GM19025 (cell line): ENCODE measurements around the gene GAB2.
"Not testable (repeated sequence)": the region's sequence is repeated elsewhere in the genome, so short reads cannot be mapped to it uniquely, and the experiment has no call there.

Experiments
- ATAC-seq: cut with Tn5 transposase; IDR thresholded peaks from one replicate; pipeline ENCODE4 v1.9.1; 2021; ENCODE audit warnings: mild to moderate bottlenecking, low read depth, moderate library complexity; ENCODE audit not compliant: unreplicated experiment

The GAB2 gene

DNA sequence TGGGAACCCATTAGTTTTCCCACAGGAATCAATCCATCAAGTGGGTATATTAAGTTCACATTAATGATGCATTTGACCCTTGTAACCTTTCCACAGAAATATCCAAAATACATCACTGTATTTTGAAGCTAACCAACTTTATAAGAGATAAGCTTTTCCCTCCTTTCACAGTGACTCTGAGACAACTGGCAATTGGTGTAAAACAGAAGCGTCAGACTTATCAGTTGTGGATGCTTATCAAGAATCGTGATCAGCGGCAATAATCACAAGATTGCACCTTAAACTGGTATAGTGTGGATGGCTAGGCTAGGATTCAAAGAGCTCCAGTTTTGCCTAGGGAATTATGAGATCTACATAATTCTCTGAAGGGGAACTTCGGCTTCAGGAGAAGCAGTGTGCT lies 155.8 kb downstream of the GAB2 start:
- no peak for ATAC-seq

DNA sequence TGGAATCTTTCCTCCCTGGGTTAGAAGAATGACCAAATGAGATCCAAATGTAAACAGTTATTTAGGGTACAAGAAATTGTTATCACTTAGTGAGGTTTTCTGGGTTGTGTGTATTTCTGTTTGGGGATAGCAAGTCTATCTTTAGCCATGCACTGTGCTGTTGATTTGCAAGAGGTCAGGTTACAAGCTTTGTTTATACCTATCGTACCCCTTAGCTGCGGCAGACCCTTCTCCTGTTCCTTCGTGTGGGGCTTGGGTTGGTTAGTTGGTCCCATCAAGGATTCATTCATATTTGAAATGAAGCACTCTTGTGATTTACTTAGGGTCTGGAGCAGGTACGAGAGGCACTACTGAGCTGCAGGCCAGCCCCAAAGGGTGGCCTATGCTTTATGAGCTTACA lies 156.3 kb downstream of the GAB2 start:
- no peak for ATAC-seq

DNA sequence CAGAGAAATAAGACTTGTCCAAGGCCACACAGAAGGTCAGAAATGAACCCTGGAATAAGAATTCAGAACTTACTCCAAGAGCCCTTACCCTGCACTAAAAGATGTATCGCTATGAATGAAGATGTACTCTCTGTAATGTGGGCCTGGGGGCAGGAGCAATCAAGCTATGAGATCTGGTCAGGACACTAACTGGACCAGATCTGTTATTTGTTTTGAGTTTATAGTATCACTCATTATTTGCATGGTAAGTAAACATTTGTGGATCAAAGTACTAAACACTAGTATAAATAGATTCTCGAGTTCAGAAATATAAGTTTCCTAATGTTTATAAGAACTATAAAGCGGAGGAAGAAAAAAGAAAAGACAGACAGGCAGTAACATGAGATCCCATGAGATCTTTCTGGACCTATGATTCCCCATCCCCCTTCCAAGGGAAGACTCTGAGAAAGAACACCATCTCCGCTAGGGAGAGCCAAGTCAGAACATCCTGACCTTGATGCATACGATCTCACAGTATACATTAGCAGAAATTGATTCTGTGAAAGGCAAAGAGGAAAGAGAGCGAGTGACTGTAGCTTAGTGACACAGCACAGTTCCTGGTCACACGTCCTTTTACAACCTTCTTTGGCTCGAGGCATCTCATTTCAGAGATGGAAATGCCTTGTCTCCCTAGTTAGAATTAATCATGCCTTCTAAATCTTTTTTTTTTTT lies 157.7 kb downstream of the GAB2 start:
- no peak for ATAC-seq

DNA sequence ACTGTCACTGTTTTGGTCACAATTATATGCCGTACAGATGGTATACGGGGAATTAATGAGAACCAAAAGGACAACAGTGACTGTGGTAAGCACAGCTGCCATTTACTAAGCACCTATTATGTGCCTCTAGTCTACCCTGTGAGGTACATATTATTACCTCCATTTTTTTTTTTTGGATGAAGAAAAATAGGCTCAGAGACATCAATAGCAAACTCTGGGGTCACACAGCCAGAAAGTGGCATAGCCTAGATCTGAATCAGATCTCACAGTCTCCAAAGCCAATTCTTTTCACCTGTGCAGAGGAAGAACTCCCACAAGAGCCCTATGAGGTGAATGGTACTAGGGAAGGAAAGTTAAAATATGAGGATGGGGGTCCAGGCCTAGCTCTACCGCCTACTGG lies 160.0 kb downstream of the GAB2 start:
- ATAC-seq: no peak

DNA sequence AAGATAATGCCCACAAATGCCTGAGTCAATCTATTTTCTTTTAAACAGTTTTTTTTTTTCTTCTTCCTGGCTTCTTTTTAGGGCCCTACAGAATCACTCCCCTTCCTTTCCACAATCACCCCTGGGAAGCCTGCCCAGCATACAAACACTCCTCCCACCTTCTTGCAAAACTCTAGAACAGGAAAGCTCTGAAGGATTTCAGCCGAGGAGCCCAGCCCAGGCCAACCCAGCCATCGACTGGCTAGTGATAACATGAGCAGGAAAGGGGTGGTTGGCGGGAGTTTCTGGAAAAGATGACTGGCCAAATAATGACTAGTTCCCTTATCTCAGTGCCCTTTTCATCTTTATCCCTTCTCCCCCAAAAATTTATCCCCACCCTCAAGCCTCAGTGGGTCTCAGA lies 160.7 kb downstream of the GAB2 start:
- ATAC-seq: no peak

DNA sequence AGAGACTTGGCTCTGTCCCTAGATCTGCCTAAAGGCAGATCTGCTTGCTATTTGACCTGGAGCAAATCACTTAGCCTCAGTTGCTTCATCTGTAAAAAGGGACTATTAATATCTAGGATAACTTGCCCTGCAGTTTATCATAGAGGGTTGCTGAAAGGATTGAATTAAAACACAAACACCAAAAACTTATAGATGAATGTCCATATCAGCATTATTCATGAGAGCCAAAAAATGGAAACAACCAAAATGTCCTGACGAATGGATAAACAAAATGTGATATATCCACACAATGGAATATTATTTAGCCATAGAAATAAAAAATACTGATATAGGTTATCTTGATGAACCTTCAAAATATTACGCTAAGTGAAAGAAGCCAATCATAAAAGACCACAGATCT lies 161.7 kb downstream of the GAB2 start:
- no peak for ATAC-seq

DNA sequence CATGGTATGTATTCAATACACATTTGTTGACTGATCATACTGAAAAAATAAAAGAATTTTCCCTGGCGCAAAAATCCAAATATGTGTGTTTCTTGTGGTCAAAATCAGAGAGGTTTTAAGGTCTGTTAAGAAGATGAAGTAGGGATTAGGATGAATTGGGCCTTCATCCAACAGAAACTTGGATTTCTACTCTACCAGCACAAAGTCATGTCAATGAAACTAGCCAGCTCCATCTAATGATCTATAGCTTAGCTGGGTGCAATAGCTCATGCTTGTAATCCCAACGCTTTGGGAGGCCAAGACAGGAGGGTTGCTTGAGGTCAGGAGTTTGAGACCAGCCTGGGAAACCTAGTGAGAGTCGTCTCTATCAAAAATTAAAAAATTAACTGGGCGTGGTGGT lies 163.4 kb downstream of the GAB2 start:
- ATAC-seq: no peak

DNA sequence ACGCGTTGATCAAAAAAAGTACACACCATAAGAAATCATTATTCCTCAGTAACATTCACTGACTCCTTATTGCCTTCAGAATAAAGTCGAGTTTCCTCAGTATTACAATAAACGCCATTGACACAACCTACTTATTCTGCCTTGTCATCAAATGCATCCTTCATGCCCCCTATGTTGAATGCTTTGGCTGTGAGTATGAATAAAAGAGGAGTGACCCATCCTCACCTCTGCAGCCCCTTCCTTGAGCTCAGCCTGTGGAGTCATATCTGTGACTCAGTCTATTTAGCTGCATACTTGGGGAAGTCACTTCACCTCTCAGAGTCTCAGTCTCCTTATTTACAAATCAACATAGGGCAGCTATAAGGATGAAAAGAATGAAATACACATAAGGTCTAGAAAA lies 163.8 kb downstream of the GAB2 start:
- no peak for ATAC-seq

DNA sequence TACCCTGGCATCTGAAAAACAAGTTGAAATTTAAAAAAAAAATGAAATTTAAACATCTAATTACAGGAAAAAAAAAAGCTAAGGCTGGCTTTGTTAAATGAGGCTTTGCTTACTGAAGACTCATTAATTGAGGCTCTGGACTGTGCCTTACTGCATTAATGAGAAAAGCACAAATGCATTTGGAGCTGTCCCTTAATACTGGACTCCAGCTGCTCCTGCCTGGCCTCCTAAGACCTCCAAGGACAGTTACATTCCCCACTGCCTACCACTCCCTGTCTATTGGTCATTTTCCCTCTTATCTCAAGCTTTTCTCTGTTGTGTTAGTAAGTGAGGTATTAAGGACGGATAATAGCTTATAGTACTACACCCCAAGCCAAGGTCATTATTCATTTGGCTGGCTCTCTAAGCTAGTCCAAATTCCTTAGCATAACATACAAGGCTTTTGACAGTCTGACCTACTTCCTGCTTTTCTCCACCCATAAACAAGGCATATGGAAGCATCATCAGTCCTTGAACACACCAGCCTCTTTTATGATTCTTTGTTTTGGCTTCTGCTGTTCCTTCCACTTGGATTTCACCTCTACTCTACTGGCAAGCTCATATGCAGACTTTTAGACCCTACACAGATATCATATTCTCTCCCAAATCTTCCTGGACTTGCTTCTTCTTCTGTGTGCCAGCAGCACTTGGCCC lies 166.4 kb downstream of the GAB2 start:
- no peak for ATAC-seq

DNA sequence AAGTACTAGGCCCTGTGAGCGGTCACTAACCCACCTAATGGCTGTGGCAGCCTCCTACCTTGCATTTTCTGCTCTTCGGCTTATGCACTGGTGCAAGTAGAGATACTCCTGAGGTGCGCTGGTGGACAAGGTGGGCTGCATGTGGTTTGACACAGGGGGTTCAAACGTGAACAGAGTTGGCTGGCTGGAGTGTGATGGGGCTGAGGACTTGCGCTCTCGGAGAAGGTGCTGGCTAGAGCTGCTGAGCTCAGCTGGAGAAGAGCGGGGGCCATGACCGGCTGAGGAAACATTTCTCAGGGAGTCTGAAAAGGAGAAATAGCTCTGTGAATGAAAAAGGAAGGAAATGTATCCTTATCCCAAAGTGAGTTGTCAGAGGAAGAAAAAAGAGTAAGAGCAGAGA lies 167.5 kb downstream of the GAB2 start:
- ATAC-seq: no peak

DNA sequence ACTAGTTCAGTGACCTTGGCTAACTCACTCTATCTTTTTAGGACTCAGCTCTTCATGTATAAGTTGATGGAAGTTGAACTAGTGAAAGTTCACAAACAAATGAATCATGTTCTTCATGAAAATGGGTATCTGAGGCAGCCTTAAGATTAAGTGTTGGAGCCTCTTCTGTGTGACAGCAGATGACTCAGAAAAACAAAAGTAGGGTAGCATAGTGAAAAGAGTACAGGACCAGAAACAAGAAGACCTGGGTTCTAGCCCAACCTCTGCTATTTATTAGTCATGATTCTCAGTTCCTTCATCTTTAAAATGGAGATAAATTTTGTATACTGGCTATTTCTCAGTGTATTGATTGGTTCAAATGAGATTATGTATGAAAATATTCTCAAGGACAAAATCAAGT lies 168.7 kb downstream of the GAB2 start:
- ATAC-seq: no peak

DNA sequence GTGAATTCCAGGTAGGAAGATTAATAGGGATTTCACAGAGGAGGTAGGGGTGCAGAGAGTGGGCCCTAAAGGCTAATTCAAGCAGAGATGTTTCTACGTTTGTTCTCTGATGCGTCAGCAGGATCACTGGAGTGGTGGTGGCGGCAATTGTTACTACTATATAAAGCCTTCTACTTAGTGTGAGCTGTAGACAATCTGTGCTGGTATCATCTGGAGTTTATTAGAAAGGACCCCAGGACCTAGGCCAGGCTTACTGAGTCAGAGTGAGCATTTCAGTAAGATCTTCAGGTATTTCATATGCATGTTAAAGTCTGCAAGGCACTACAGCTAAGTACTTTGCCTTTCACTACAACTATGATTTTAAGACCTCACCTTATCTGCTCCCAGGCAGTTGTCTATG lies 169.4 kb downstream of the GAB2 start:
- no peak for ATAC-seq

DNA sequence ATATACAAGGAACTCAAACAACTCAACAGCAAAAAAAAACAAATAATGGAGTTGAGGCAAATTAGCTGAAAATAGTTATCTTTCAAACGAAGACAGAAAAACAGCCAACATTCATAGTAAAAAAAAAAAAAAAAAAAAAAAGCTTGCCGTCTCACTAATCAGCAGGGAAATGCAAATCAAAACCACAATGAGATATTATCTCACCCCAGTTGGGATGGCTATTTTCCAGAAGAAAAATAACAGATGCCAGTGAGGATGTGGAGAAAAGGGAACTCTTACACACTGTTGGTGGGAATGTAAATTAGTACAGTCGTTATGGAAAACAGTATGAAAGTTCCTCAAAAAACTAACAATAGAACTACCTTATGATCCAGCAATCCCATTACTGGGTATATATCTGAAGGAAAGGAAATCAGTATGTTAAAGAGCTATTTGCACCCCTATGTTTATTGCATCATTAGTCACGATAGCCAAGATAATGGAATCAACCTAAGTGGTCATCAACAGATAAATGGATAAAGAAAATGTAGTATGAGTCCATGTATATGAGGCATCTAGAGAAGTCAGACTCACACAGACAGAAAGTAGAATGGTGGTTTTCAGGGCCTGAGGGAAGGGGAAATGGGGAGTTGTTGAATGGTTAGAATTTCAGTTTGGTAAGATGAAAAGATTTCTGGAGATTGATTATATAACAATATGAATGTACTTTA lies 172.9 kb downstream of the GAB2 start:
- ATAC-seq: no peak

DNA sequence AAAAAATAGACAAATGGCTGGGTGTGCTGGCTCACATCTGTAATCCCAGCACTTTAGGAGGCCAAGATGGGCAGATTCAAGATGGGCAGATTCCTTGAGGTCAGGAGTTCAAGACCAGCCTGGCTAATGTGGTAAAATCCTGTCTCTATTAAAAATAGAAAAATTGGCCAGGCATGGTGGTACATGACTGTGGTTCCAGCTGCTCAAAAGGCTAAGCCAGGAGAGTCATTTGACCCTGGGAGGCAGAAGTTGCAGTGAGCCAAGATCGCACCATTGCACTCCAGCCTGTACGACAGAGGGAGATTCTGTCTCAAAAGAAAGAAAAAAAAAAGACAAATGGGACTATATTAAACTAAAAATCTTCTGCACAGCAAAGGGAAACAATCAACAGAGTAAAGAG lies 173.5 kb downstream of the GAB2 start:
- no peak for ATAC-seq

DNA sequence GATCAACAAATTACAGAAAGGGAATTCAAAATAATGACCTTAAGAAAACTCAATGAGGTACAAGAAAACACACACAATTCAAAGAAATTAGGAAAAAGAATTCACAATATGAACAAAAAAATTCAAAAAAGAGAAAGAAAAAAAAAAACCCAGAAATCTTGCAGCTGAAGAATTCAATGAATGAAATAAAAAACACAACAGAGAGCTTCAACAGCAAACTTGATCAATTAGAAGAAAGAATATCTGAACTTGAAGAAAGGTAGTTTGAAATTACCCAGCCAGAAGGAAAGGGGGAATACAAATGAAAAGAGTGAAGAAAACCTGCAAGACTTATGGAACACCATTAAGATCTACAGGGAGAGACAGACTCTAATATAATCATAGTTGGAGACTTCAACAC lies 176.1 kb downstream of the GAB2 start:
- no peak for ATAC-seq

DNA sequence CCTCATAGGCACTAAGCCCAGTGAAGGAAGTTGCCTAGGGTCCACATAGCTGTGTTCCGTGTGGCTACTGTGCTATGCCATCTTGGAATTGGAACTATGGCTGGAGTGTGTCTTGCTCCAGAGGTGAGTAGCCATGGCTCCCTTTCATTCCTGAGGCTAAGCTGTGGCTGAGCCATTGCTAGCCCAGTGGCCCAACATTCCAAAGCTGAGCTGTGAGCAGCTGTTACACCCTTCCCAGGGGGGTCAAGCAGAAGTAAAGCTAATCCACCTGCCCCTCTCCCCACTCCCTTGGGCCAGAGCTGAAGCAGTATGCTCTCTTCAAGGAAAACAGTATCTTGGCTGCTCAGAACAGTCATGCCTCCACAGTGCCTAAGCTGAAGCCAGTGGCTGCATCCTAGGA lies 177.8 kb downstream of the GAB2 start:
- ATAC-seq: no peak

DNA sequence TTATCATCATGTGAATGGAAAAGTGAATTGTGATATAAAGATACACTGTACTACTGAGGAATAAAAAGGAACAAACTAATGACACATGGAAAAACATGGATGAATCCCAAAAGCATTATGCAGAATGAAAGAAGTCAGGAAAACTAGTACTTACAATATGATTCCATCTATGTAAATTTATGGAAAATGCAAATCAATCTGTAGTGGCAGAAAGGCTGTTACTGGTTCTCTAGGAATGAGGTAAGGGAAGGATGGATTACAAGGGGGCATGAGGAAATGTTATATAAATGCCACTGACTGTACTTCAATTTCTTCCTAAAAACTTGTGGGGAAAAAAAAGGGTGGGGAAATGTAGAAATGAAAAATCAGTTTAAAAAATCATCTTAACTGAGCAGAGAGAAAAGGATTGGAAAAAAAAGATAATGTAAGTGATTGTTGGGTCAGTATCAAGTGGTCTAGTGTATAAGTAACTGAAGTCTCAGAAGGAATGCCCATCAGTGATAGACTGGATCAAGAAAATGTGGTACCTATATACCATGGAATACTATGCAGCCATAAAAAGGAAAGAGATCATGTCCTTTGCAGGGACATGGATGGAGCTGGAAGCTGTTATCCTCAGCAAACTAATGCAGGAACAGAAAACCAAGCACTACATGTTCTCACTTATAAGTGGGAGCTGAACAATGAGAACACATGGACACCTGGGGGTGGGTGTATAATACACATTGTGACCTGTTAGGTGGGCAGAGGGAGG lies 180.2 kb downstream of the GAB2 start:
- no peak for ATAC-seq

DNA sequence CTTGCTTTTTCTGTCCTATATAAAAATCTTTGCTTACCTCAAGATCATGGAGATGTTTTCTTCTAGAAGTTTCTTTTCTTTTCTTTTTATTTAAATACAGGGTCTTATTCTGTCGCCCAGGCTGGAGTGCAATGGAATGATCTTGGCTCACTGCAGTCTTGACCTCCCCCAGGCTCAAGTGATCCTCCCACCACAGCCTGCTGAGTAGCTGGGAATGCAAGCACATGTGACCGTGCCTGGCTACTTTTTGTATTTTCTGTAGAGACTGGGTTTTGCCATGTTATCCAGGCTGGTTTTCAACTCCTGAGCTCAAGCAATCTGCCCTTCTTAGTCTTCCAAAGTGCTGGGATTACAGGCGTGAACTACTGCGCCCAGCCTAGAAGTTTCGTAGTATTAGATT lies 183.6 kb downstream of the GAB2 start:
- no peak for ATAC-seq

DNA sequence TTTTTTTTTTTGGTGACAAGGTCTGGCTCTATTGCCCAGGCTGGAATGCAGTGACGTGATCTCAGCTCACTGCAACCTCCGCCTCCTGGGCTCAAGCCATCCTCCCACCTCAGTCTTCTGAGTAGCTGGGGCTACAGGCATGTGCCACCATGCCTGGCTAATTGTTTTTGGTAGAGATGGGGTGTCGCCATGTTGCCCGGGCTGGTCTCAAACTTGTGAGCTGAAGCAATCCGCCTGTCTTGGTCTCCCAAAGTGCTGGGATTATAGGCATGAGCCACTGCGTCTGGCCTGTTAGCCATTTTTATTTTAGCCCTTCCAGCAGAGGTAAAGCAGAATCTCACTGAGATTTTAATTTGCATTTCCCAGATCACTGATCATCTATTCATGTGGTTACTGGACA lies 184.6 kb downstream of the GAB2 start:
- ATAC-seq: not testable (repeated sequence)

DNA sequence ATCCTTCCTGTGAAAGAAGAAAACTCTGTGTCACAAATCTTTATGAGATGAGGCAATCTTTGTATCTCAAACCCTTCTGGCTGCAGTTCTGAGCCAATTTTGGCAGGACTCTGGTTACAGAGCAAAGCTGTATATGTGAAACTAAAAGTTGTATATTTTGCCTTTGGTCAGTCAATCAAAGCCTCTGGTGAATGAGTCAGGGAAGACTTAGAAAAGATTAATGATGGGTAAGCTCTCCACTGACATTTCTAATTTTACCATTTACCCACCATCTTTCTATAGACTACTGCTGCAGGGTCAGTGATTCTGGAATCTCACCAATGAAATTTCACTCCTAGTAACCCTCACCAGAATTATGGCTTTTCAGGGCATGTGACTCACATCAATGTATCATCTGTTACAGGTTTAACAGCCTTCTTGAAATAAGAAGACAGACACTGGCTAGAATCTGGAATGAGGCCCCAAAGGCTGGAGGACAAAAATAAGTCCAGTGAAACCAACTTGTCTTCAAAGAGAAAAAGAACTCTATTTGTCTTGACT lies 185.6 kb downstream of the GAB2 start:
- no peak for ATAC-seq
